KMS-11 (cell line): ENCODE measurements around the gene ETNK1.
"Not testable (repeated sequence)": the region's sequence is repeated elsewhere in the genome, so short reads cannot be mapped to it uniquely, and the experiment has no call there.

Experiments used
- H2AFZ ChIP-seq: fragments of 200-600 bp; sonication (generic); 2 replicates; pipeline ENCODE4 v1.6.1; 2016; ENCODE audit warnings: antibody characterized with exemption, mixed run types, low read depth
- H3K27ac ChIP-seq: fragments of 200-600 bp; sonication (generic); 2 replicates; pipeline ENCODE4 v1.6.1; 2016; ENCODE audit warnings: mild to moderate bottlenecking, mixed run types
- H3K27me3 ChIP-seq: fragments of 200-600 bp; sonication (generic); 2 replicates; pipeline ENCODE4 v1.6.1; 2017; ENCODE audit warnings: mild to moderate bottlenecking, low read depth, mixed run types, moderate library complexity; ENCODE audit not compliant: insufficient read depth
- H3K36me3 ChIP-seq: fragments of 200-600 bp; sonication (generic); 2 replicates; pipeline ENCODE4 v1.6.1; 2017; ENCODE audit warnings: mild to moderate bottlenecking, mixed run types; ENCODE audit not compliant: insufficient read depth
- H3K4me1 ChIP-seq: fragments of 200-600 bp; sonication (generic); 2 replicates; pipeline ENCODE4 v1.6.1; 2016; ENCODE audit warnings: mild to moderate bottlenecking, low read depth, mixed run types; ENCODE audit not compliant: poor library complexity, severe bottlenecking
- H3K4me2 ChIP-seq: fragments of 200-600 bp; sonication (generic); 2 replicates; pipeline ENCODE4 v1.7.0; 2016; ENCODE audit warnings: mild to moderate bottlenecking, mixed run types
- H3K4me3 ChIP-seq: fragments of 200-600 bp; sonication (generic); IDR thresholded peaks from 2 replicates; pipeline ENCODE4 v1.6.1; 2017; ENCODE audit warnings: low read depth, low read length, mixed read lengths; ENCODE audit not compliant: insufficient read depth
- H3K79me2 ChIP-seq: fragments of 200-600 bp; sonication (generic); 2 replicates; pipeline ENCODE4 v1.6.1; 2016; ENCODE audit warnings: low read depth, mixed run types; ENCODE audit not compliant: insufficient read depth
- H3K9ac ChIP-seq: fragments of 200-600 bp; sonication (generic); 2 replicates; pipeline ENCODE4 v1.6.1; 2016; ENCODE audit warnings: mild to moderate bottlenecking, mixed run types
- H4K20me1 ChIP-seq: fragments of 200-600 bp; sonication (generic); 2 replicates; pipeline ENCODE4 v1.6.1; 2016; ENCODE audit warnings: mild to moderate bottlenecking, mixed run types; ENCODE audit not compliant: insufficient read depth
- CTCF ChIP-seq: fragments of 200-600 bp; sonication (generic); conservative IDR thresholded peaks from 2 replicates; pipeline ENCODE4 v1.6.1; 2017; ENCODE audit warnings: low read depth, mild to moderate bottlenecking, antibody characterized with exemption, low read length, moderate library complexity, mixed read lengths

The ETNK1 gene

GRCh38 chr12:22598763-22599161 is 26.2 kb upstream of the ETNK1 start:
- Histone ChIP-seq H3K79me2 (no peaks in the 10 kb centered on the region), H4K20me1 (no peaks in the 10 kb centered on the region), H3K4me3 (no peak overlapping the region), H3K36me3 (no peaks in the 10 kb centered on the region), H3K4me1 (no peaks in the 10 kb centered on the region), H3K9ac (no peak overlapping the region), H3K4me2 (no peak overlapping the region), H3K27ac (no peak overlapping the region), H2AFZ (no peak overlapping the region), H3K27me3 (no peaks in the 10 kb centered on the region)
- no peak for TF ChIP-seq CTCF

- Histone ChIP-seq H4K20me1 (no peaks in the 10 kb centered on the region), H3K27ac (no peak overlapping the region), H3K4me1 (no peaks in the 10 kb centered on the region), H3K9ac (no peak overlapping the region), H3K36me3 (no peaks in the 10 kb centered on the region), H3K79me2 (no peaks in the 10 kb centered on the region), H2AFZ (no peak overlapping the region), H3K27me3 (no peaks in the 10 kb centered on the region), H3K4me2 (no peak overlapping the region), H3K4me3 (no peak overlapping the region)
- no peak for TF ChIP-seq CTCF
Observed at GRCh38 chr12:22600181-22600580, 24.8 kb upstream of the ETNK1 start.

GRCh38 chr12:22609501-22609900 is 15.5 kb upstream of the ETNK1 start:
- Histone ChIP-seq H4K20me1 (no peaks in the 10 kb centered on the region), H3K79me2 (no peaks in the 10 kb centered on the region), H3K4me3 (no peak overlapping the region), H2AFZ (no peak overlapping the region), H3K27me3 (no peaks in the 10 kb centered on the region), H3K36me3 (no peaks in the 10 kb centered on the region), H3K9ac (no peak overlapping the region), H3K4me2 (no peak overlapping the region), H3K4me1 (no peaks in the 10 kb centered on the region), H3K27ac (no peak overlapping the region)
- no peak for TF ChIP-seq CTCF

GRCh38 chr12:22610131-22610530 is 14.8 kb upstream of the ETNK1 start:
- Histone ChIP-seq H3K4me2 (no peak overlapping the region), H3K79me2 (no peaks in the 10 kb centered on the region), H3K9ac (no peak overlapping the region), H3K27ac (no peak overlapping the region), H3K4me1 (no peaks in the 10 kb centered on the region), H3K27me3 (no peaks in the 10 kb centered on the region), H4K20me1 (no peaks in the 10 kb centered on the region), H2AFZ (no peak overlapping the region), H3K36me3 (no peaks in the 10 kb centered on the region), H3K4me3 (no peak overlapping the region)
- TF ChIP-seq CTCF, result no peak

- not testable (repeated sequence) for H3K36me3 ChIP-seq, H3K79me2 ChIP-seq, H3K27ac ChIP-seq, H2AFZ ChIP-seq, H3K27me3 ChIP-seq, H3K4me2 ChIP-seq, H3K4me3 ChIP-seq, H4K20me1 ChIP-seq, H3K4me1 ChIP-seq, H3K9ac ChIP-seq
Observed at GRCh38 chr12:22612822-22613221, 12.1 kb upstream of the ETNK1 start.
